A673 (cell line): Measurements from ENCODE around the gene OXNAD1. TPM values are rescaled to one million over a fixed set of nuclear protein-coding genes. Genes with fewer than 3 reads are reported as not detected.

ENCODE experiments used
- BruUV-seq: library from RNA; stranded (reverse); fragments of 400-500 nt; replicated peaks from 2 replicates; lab custom pipeline; 2021; lab: Mats Ljungman, UMichigan
- CTCF ChIA-PET: fragments of 300-600 bp; sonication (Branson Sonifier 250); formaldehyde crosslinking; loops from one replicate; lab custom pipeline; 2022; ENCODE audit warnings: antibody characterized with exemption; lab: Charles Lee
- POLR2A ChIA-PET: fragments of 300-600 bp; sonication (Branson Sonifier 250); formaldehyde crosslinking; loops from one replicate; lab custom pipeline; 2022; ENCODE audit warnings: antibody characterized with exemption; ENCODE audit not compliant: low non-redundant PET; lab: Charles Lee
- DNase-seq: peaks from one replicate; pipeline ENCODE4 v3.0.0-alpha.2; 2015; ENCODE audit warnings: low spot score
- H3K27ac ChIP-seq: fragments of 200-600 bp; sonication (generic); 2 replicates; pipeline ENCODE4 v1.5.1; 2016; ENCODE audit warnings: mixed run types, low read depth, mild to moderate bottlenecking, mixed read lengths, antibody characterized with exemption, low read length; ENCODE audit not compliant: poor library complexity, severe bottlenecking
- H3K27me3 ChIP-seq: fragments of 200-600 bp; sonication (generic); replicated peaks from 2 replicates; pipeline ENCODE4 v1.6.1; 2017; ENCODE audit warnings: mixed run types, low read depth, mild to moderate bottlenecking, mixed read lengths, antibody characterized with exemption, low read length; ENCODE audit not compliant: insufficient read depth, poor library complexity
- H3K36me3 ChIP-seq: fragments of 200-600 bp; sonication (generic); 2 replicates; pipeline ENCODE4 v1.6.1; 2016; ENCODE audit warnings: mixed run types, mild to moderate bottlenecking, mixed read lengths, antibody characterized with exemption, low read length; ENCODE audit not compliant: insufficient read depth, poor library complexity, severe bottlenecking
- H3K4me1 ChIP-seq: fragments of 200-600 bp; sonication (generic); 2 replicates; pipeline ENCODE4 v1.6.1; 2017; ENCODE audit warnings: mixed run types, mild to moderate bottlenecking, mixed read lengths, antibody characterized with exemption, low read length; ENCODE audit not compliant: insufficient read depth, poor library complexity, severe bottlenecking
- H3K4me3 ChIP-seq: fragments of 200-600 bp; sonication (generic); 2 replicates; pipeline ENCODE4 v1.5.1; 2016; ENCODE audit warnings: low read depth, mixed run types, mild to moderate bottlenecking, mixed read lengths, low read length; ENCODE audit not compliant: poor library complexity, severe bottlenecking
- H3K9me3 ChIP-seq: fragments of 200-600 bp; sonication (generic); 2 replicates; pipeline ENCODE4 v1.6.1; 2016; ENCODE audit warnings: mixed run types, low read depth, mild to moderate bottlenecking, mixed read lengths, antibody characterized with exemption, low read length; ENCODE audit not compliant: poor library complexity, severe bottlenecking
- CTCF ChIP-seq: fragments of 300-800, 200-600 bp; sonication (generic); conservative IDR thresholded peaks from 2 replicates; pipeline ENCODE4 v1.5.1; 2017; ENCODE audit warnings: low read depth, mild to moderate bottlenecking, antibody characterized with exemption, low read length, moderate library complexity, mixed read lengths
- EZH2 ChIP-seq: fragments of 200-600 bp; sonication (generic); IDR thresholded peaks from 2 replicates; pipeline ENCODE4 v1.6.1; 2017; ENCODE audit warnings: borderline replicate concordance, low read depth, mild to moderate bottlenecking, mixed read lengths, antibody characterized with exemption, low read length; ENCODE audit not compliant: poor library complexity, severe bottlenecking
- intact Hi-C: fragments of 100-400 bp; cut with micrococcal nuclease; formaldehyde crosslinking; loops from one replicate; pipeline ENCODE4 v1.10.0; 2022; ENCODE audit not compliant: unreplicated experiment
- total RNA-seq: library from RNA; stranded (reverse); gene quantifications from 2 replicates; pipeline ENCODE4 v1.2.3, GENCODE V29; 2021

OXNAD1 gene
- total RNA-seq, 1 experiment from 2014 or later, result 21.5 TPM

- no TSS peak for BruUV-seq
- Histone ChIP-seq H3K27ac (no peak overlapping the region), H3K4me1 (no peaks in the 10 kb centered on the region), H3K27me3 (no peaks in the 10 kb centered on the region), H3K4me3 (no peak overlapping the region), H3K9me3 (no peaks in the 10 kb centered on the region), H3K36me3 (no peaks in the 10 kb centered on the region)
- ChIA-PET POLR2A (no interaction called here), CTCF (no interaction called here)
- DNase-seq, result no peak
- no peak for TF ChIP-seq EZH2
- no peak for TF ChIP-seq CTCF
- intact Hi-C loops, result no loop called here
These were observed 14.2 kb downstream of the OXNAD1 start for GRCh38 chr3:16279010-16279801.

- intact Hi-C loops, result no loop called here
- POLR2A ChIA-PET, result no interaction called here
- DNase-seq, result no peak
- Histone ChIP-seq H3K27me3 (no peaks in the 10 kb centered on the region), H3K9me3 (no peaks in the 10 kb centered on the region), H3K36me3 (no peaks in the 10 kb centered on the region), H3K4me3 (no peak overlapping the region), H3K27ac (no peak overlapping the region), H3K4me1 (no peaks in the 10 kb centered on the region)
- BruUV-seq, result no TSS peak
- CTCF ChIA-PET, result no interaction called here
- TF ChIP-seq CTCF, result no peak
- TF ChIP-seq EZH2, result no peak
These were observed 15.7 kb downstream of the OXNAD1 start for GRCh38 chr3:16280671-16281070.

GRCh38 chr3:16284633-16285032 lies 19.6 kb downstream of the OXNAD1 start:
- no peaks in the 10 kb centered on the region for H3K36me3 ChIP-seq
- no peaks in the 10 kb centered on the region for H3K9me3 ChIP-seq
- no peaks in the 10 kb centered on the region for H3K4me1 ChIP-seq
- H3K4me3 ChIP-seq, result no peak overlapping the region
- DNase-seq, result no peak
- ChIA-PET POLR2A (no interaction called here), CTCF (no interaction called here)
- intact Hi-C loops, result no loop called here
- no peak overlapping the region for H3K27ac ChIP-seq
- H3K27me3 ChIP-seq, result no peaks in the 10 kb centered on the region
- TF ChIP-seq EZH2, result no peak
- TF ChIP-seq CTCF, result no peak
- BruUV-seq, result no TSS peak
